ENCODE data around the gene MEOX1. TPM values are rescaled to one million over a fixed set of nuclear protein-coding genes. Genes with fewer than 3 reads are reported as not detected.

Gene MEOX1
- total and polyA plus RNA-seq, 2 of the 8 experiments (the other 6 are each of a cell fraction or from before 2014, with no cell fraction given), result not detected

GRCh38 chr17:43644081-43644480, 17.6 kb downstream of the MEOX1 start (continued):
- TF ChIP-seq HDAC2 (IDR thresholded peaks at IDR 0.05; ENCODE audit: borderline replicate concordance in 1 of 2, low read depth in 2 of 2, low read length in 2 of 2) (no peak), CBX5 (IDR thresholded peaks at IDR 0.05; ENCODE audit: low read depth, low read length) (no peak), TAF1 (IDR thresholded peaks at IDR 0.05; ENCODE audit: low read depth, low read length) (no peak), KDM1A (IDR thresholded peaks at IDR 0.05; ENCODE audit: borderline replicate concordance, low read length) (no peak), KDM5A (IDR thresholded peaks at IDR 0.05; ENCODE audit: low read length) (no peak), ATF2 (IDR thresholded peaks at IDR 0.05; ENCODE audit: low read length) (no peak)
